Measurements from ENCODE around the gene DEGS2.
"Not testable (repeated sequence)": the region's sequence is repeated elsewhere in the genome, so short reads cannot be mapped to it uniquely, and the experiment has no call there.

- TF ChIP-seq ZNF274 (IDR thresholded peaks at IDR 0.05; ENCODE audit: low read depth, low read length); YY1 (IDR thresholded peaks at IDR 0.05; ENCODE audit: insufficient read depth, insufficient read length); SUZ12 (IDR thresholded peaks at IDR 0.05; ENCODE audit: extremely low read depth, insufficient read depth, insufficient read length): not testable (repeated sequence)
These were observed 45.4 kb upstream of the DEGS2 start for GRCh38 chr14:100204835-100205167.
